B cell (primary cell): ENCODE measurements around the gene FZD10. TPM values are rescaled to one million over a fixed set of nuclear protein-coding genes. Genes with fewer than 3 reads are reported as not detected.

ENCODE experiments used
- ATAC-seq: fragments of 200-7000 bp; cut with Tn5 transposase; one replicate; pipeline ENCODE4 v1.10.0; 2021; ENCODE audit warnings: low read depth, mild to moderate bottlenecking, moderate number of reproducible peaks, moderate library complexity
- CTCF ChIA-PET: fragments of 350-600 bp; sonication (Branson Sonifier 250); formaldehyde crosslinking; loops from one replicate; lab custom pipeline; 2021; ENCODE audit warnings: antibody characterized with exemption, inconsistent platforms; lab: Charles Lee
- POLR2A ChIA-PET: fragments of 350-600 bp; sonication (Branson Sonifier 250); formaldehyde crosslinking; loops from one replicate; lab custom pipeline; 2021; ENCODE audit warnings: antibody characterized with exemption; lab: Charles Lee
- DNase-seq: peaks from one replicate; pipeline ENCODE4 v3.0.0; 2013
- H2AFZ ChIP-seq: 2 replicates; pipeline ENCODE4 v1.6.1; 2012; ENCODE audit warnings: mild to moderate bottlenecking, low read depth, low read length; ENCODE audit not compliant: insufficient read depth, poor library complexity, severe bottlenecking
- H3K27ac ChIP-seq, 2 donors: 1 replicate in 1 of 2; 2 replicates in 1 of 2; pipeline ENCODE4 v1.5.1; 2012 to 2013; ENCODE audit warnings: low read length in 2 of 2, mild to moderate bottlenecking in 2 of 2, moderate library complexity in 1 of 2
- H3K27me3 ChIP-seq, 4 experiments: fragments of 200-600 bp in 1 of 4; sonication (generic) in 1 of 4; replicated peaks in 1 of 4; 1 replicate in 2 of 4; 2 replicates in 2 of 4; pipeline versions ENCODE4 v1.6.1 to v1.7.0; 2013 to 2016; ENCODE audit warnings: low read length in 3 of 4, mild to moderate bottlenecking in 2 of 4, mixed read lengths in 1 of 4, moderate library complexity in 1 of 4; ENCODE audit not compliant: insufficient read depth in 4 of 4, control insufficient read depth in 3 of 4; ENCODE audit errors: control extremely low read depth in 1 of 4
- H3K36me3 ChIP-seq, 2 experiments: replicated peaks in 1 of 2; 1 replicate in 1 of 2; 2 replicates in 1 of 2; pipeline versions ENCODE4 v1.6.1 to v1.7.1; 2013; ENCODE audit warnings: low read length in 1 of 2; ENCODE audit not compliant: insufficient read depth in 2 of 2, control insufficient read depth in 1 of 2; ENCODE audit errors: control extremely low read depth in 1 of 2, extremely low read depth in 1 of 2
- H3K4me1 ChIP-seq, 2 donors: fragments of 200-600 bp in 1 of 2; sonication (generic) in 1 of 2; 1 replicate in 1 of 2; 2 replicates in 1 of 2; pipeline versions ENCODE4 v1.5.1 to v1.6.1; 2013 to 2017; ENCODE audit warnings: low read length in 2 of 2; ENCODE audit not compliant: control insufficient read depth in 2 of 2, insufficient read depth in 2 of 2
- H3K4me2 ChIP-seq: replicated peaks from 2 replicates; pipeline ENCODE3; 2012; ENCODE audit warnings: mild to moderate bottlenecking, low read depth, low read length; ENCODE audit not compliant: poor library complexity, severe bottlenecking
- H3K4me3 ChIP-seq, 5 experiments: fragments of 200-600 bp in 1 of 5; sonication (generic) in 1 of 5; 1 replicate in 3 of 5; 2 replicates in 2 of 5; pipeline versions ENCODE4 v1.5.1 to v1.7.0; 2011 to 2016; ENCODE audit warnings: low read length in 4 of 5, mild to moderate bottlenecking in 4 of 5, low read depth in 2 of 5, control low read depth in 1 of 5, moderate library complexity in 1 of 5; ENCODE audit not compliant: insufficient read depth in 1 of 5; ENCODE audit errors: control extremely low read depth in 1 of 5, extremely low read depth in 1 of 5
- H3K79me2 ChIP-seq: fragments of 200-600 bp; sonication (generic); one replicate; pipeline ENCODE4 v1.6.0; 2016; ENCODE audit warnings: low read length; ENCODE audit not compliant: control insufficient read depth, insufficient read depth
- H3K9ac ChIP-seq: fragments of 200-600 bp; sonication (generic); 2 replicates; pipeline ENCODE4 v1.6.1; 2017; ENCODE audit warnings: mild to moderate bottlenecking, low read length, moderate library complexity
- H3K9me3 ChIP-seq, 3 donors: one replicate each; pipeline versions ENCODE4 v1.6.1 to v1.7.1; 2013; ENCODE audit warnings: low read length in 2 of 3; ENCODE audit not compliant: control insufficient read depth in 2 of 3, insufficient read depth in 1 of 3; ENCODE audit errors: control extremely low read depth in 1 of 3
- H4K20me1 ChIP-seq: 2 replicates; pipeline ENCODE4 v1.6.0; 2012; ENCODE audit warnings: mild to moderate bottlenecking, low read length; ENCODE audit not compliant: insufficient read depth, control insufficient read depth, poor library complexity, severe bottlenecking
- H3K27ac Mint-ChIP-seq: one replicate; pipeline ENCODE4 v1.8.0; 2021; ENCODE audit warnings: mixed read lengths
- H3K27me3 Mint-ChIP-seq: one replicate; pipeline ENCODE4 v1.8.0; 2021; ENCODE audit warnings: mixed read lengths
- H3K4me1 Mint-ChIP-seq: one replicate; pipeline ENCODE4 v1.8.0; 2021; ENCODE audit warnings: mixed read lengths
- H3K4me3 Mint-ChIP-seq: one replicate; pipeline ENCODE4 v1.8.0; 2021; ENCODE audit warnings: mixed read lengths
- H3K9me3 Mint-ChIP-seq: one replicate; pipeline ENCODE4 v1.8.0; 2022; ENCODE audit warnings: mixed read lengths; ENCODE audit not compliant: insufficient read depth
- CTCF ChIP-seq: fragments of 200-600 bp; IDR thresholded peaks from one replicate; pipeline ENCODE4 v1.8.0; 2022; ENCODE audit warnings: antibody characterized with exemption, mild to moderate bottlenecking
- EZH2 ChIP-seq: IDR thresholded peaks from 2 replicates; pipeline ENCODE4 v1.6.1; 2012; ENCODE audit warnings: borderline replicate concordance, low read depth, mild to moderate bottlenecking, moderate library complexity, low read length; ENCODE audit not compliant: insufficient read depth, poor library complexity, severe bottlenecking
- WGBS: methylation state at CpG from one replicate; pipeline ENCODE4 v1.1.5; 2013; ENCODE audit warnings: missing lambda C conversion rate; ENCODE audit not compliant: insufficient coverage; 5-methylcytosine and 5-hydroxymethylcytosine counted together
- intact Hi-C: fragments of 100-400 bp; cut with micrococcal nuclease; formaldehyde crosslinking; loops from one replicate; pipeline ENCODE4 v1.10.0; 2022
- polyA plus RNA-seq: library from polyadenylated mRNA; depleted of rRNA; stranded (reverse); fragments of >200 nt; gene quantifications from 2 replicates; pipeline ENCODE4 v1.2.3, GENCODE V29; 2012
- total RNA-seq, 2 donors: library from RNA; stranded (reverse); fragments of 120-200 nt in 1 of 2; gene quantifications; 1 replicate in 1 of 2; 2 replicates in 1 of 2; pipeline versions ENCODE4 v1.2.3 to v1.2.4, GENCODE V29; 2013 to 2022

Gene FZD10
- total and polyA plus RNA-seq, 2 donors (not counting 1 experiment from before 2014, with no cell fraction given), result not detected

GRCh38 chr12:130120012-130120805, 42.1 kb upstream of the FZD10 start:
- Mint-ChIP-seq H3K27ac (no peak overlapping the region), H3K4me3 (no peak overlapping the region), H3K27me3 (no peaks in the 10 kb centered on the region), H3K9me3 (peaks cover 2% of the 10 kb centered on the region), H3K4me1 (no peaks in the 10 kb centered on the region)
- H3K9me3 ChIP-seq, result peaks cover 0 to 32% (median 0%) of the 10 kb centered on the region in 3 donors
- DNase-seq (no peak), ATAC-seq (no peak)
- H3K79me2 ChIP-seq, result no peaks in the 10 kb centered on the region
- no peak overlapping the region for H3K9ac ChIP-seq
- TF ChIP-seq CTCF, result no peak
- no peak for TF ChIP-seq EZH2
- H4K20me1 ChIP-seq, result no peaks in the 10 kb centered on the region
- no peaks in the 10 kb centered on the region for H3K36me3 ChIP-seq
- H3K4me3 ChIP-seq, result no peak overlapping the region
- ChIA-PET POLR2A (no interaction called here), CTCF (no interaction called here)
- no peak overlapping the region for H3K4me2 ChIP-seq
- no peaks in the 10 kb centered on the region for H3K27me3 ChIP-seq
- H3K4me1 ChIP-seq, result no peaks in the 10 kb centered on the region
- no peak overlapping the region for H3K27ac ChIP-seq
- H2AFZ ChIP-seq, result no peak overlapping the region
- 73% methylated on average over 26 of the region's 31 CpGs for WGBS
- intact Hi-C loops, result no loop called here

- Histone ChIP-seq H3K79me2 (no peaks in the 10 kb centered on the region), H3K9ac (no peak overlapping the region), H3K4me1 (no peaks in the 10 kb centered on the region), H3K36me3 (no peaks in the 10 kb centered on the region), H3K4me3 (no peak overlapping the region), H3K27me3 (no peaks in the 10 kb centered on the region), H2AFZ (no peak overlapping the region), H3K4me2 (no peak overlapping the region), H3K27ac (no peak overlapping the region), H4K20me1 (no peaks in the 10 kb centered on the region), H3K9me3 (peaks cover 0 to 32% (median 0%) of the 10 kb centered on the region in 3 donors)
- H3K27ac Mint-ChIP-seq, result no peak overlapping the region
- ATAC-seq (no peak), DNase-seq (no peak)
- WGBS, result 69% methylated on average over 8 of the region's 11 CpGs
- H3K4me1 Mint-ChIP-seq, result no peaks in the 10 kb centered on the region
- H3K27me3 Mint-ChIP-seq, result no peaks in the 10 kb centered on the region
- POLR2A ChIA-PET, result no interaction called here
- intact Hi-C loops, result no loop called here
- TF ChIP-seq EZH2, result no peak
- TF ChIP-seq CTCF, result no peak
- CTCF ChIA-PET, result no interaction called here
- peaks cover 2% of the 10 kb centered on the region for H3K9me3 Mint-ChIP-seq
- no peak overlapping the region for H3K4me3 Mint-ChIP-seq
Measured at GRCh38 chr12:130121226-130122000, 40.9 kb upstream of the FZD10 start.
